Sigmoid colon (tissue), 7 donors: ENCODE data around the gene EPHX1. TPM values are rescaled to one million over a fixed set of nuclear protein-coding genes. Genes with fewer than 3 reads are reported as not detected.

Source experiments
- DNase-seq: peaks from one replicate; pipeline ENCODE4 v3.0.0-alpha.2; 2019
- H3K27ac ChIP-seq, 4 donors: fragments of 200-600 bp; sonication (generic); one replicate each; pipeline ENCODE4 v1.5.1; 2016 to 2019; ENCODE audit warnings: mild to moderate bottlenecking in 1 of 4
- H3K27me3 ChIP-seq, 3 donors: fragments of 200-600 bp; sonication (generic); one replicate each; pipeline ENCODE4 v1.5.1; 2019; ENCODE audit warnings: mild to moderate bottlenecking in 1 of 3
- H3K36me3 ChIP-seq, 4 donors: fragments of 200-600 bp; sonication (generic); one replicate each; pipeline ENCODE4 v1.5.1; 2016 to 2019
- H3K4me1 ChIP-seq, 4 donors: fragments of 200-600 bp; sonication (generic); one replicate each; pipeline ENCODE4 v1.5.1; 2017 to 2019
- H3K4me3 ChIP-seq, 4 donors: fragments of 200-600 bp; sonication (generic); one replicate each; pipeline ENCODE4 v1.5.1; 2017 to 2019; ENCODE audit warnings: mild to moderate bottlenecking in 2 of 4, moderate library complexity in 1 of 4
- H3K9me3 ChIP-seq, 4 donors: fragments of 200-600 bp in 3 of 4; sonication (generic) in 3 of 4; one replicate each; pipeline versions ENCODE4 v1.5.1 to v1.6.1; 2013 to 2019
- EP300 ChIP-seq, 4 donors: sonication (generic); formaldehyde crosslinking; IDR thresholded peaks; one replicate each; pipeline ENCODE4 v1.6.1; 2017; ENCODE audit warnings: antibody characterized with exemption in 4 of 4
- POLR2A ChIP-seq, 2 donors: fragments of 450-650 bp; IDR thresholded peaks; one replicate each; pipeline ENCODE4 v1.6.1; 2016; ENCODE audit warnings: antibody characterized with exemption in 2 of 2, mild to moderate bottlenecking in 2 of 2, moderate library complexity in 2 of 2
- POLR2AphosphoS5 ChIP-seq, 4 donors: sonication (generic); formaldehyde crosslinking; IDR thresholded peaks; one replicate each; pipeline ENCODE4 v1.6.1; 2017; ENCODE audit warnings: antibody characterized with exemption in 4 of 4
- WGBS, 2 donors: extraction: QIAGEN DNeasy Blood & Tissue Kit; methylation state at CpG; one replicate each; pipeline ENCODE4 v1.1.7; 2013; 5-methylcytosine and 5-hydroxymethylcytosine counted together
- intact Hi-C: fragments of 100-400 bp; cut with DNase I; formaldehyde crosslinking; loops from one replicate; pipeline ENCODE4 v1.15.1; 2023
- polyA plus RNA-seq, 3 donors: library from polyadenylated mRNA; stranded (reverse); fragments of 200-250 nt; gene quantifications; one replicate each; pipeline ENCODE4 v1.2.3, GENCODE V29; 2013
- total RNA-seq, 4 donors: library from RNA; depleted of rRNA; stranded (reverse); fragments of >200 nt; gene quantifications; one replicate each; pipeline ENCODE4 v1.1.0, GENCODE V29; 2016
- TF ChIP-seq, protein P1 (sequence below), 4 experiments: fragments of 450-650 bp in 3 of 4; fragments of 200-600 bp in 1 of 4; IDR thresholded peaks; one replicate each; pipeline ENCODE4 v1.5.1; 2016 to 2019; ENCODE audit warnings: antibody characterized with exemption in 4 of 4, mild to moderate bottlenecking in 3 of 4, moderate library complexity in 2 of 4
- donor health status: healthy with polysubstance abuse.
- donor health status: Bipolar disorder and iron deficiency.
- donor health status: healthy.

Gene EPHX1
- total and polyA plus RNA-seq, 7 donors, result 6.9 to 78.9 (median 43.6) TPM

DNA sequence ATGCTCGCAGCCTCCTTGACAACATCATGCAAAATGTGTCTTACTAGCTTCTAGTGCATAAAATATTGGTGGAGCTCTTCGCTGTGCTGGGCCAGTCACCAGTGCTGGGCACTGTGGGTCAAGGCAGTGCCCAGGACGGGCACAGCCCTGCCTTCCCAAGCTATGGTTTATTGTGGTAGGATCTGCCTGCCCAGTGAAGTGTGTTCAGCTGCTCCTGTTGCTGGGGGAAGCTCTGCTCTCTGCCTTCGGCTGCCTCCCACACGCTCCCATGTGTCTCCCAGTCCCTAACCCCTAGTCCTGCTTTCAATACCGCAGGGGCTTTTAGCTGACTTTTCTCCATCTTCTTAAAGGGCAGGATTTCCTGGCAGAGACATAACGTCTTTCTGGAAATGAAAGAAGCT lies 15.7 kb downstream of the EPHX1 start:
- Histone ChIP-seq H3K4me3 (no peak overlapping the region), H3K36me3 (peaks cover 7 to 22% (median 8%) of the 10 kb centered on the region in 4 donors), H3K27me3 (no peaks in the 10 kb centered on the region), H3K27ac (no peak overlapping the region), H3K4me1 (peaks cover 0 to 37% (median 36%) of the 10 kb centered on the region in 4 donors), H3K9me3 (no peaks in the 10 kb centered on the region)
- peak; percentile 56 for DNase-seq
- WGBS, 2 donors, result 71 to 85% methylated on average over 7 of the region's 7 CpGs
- TF ChIP-seq, protein P1, sequence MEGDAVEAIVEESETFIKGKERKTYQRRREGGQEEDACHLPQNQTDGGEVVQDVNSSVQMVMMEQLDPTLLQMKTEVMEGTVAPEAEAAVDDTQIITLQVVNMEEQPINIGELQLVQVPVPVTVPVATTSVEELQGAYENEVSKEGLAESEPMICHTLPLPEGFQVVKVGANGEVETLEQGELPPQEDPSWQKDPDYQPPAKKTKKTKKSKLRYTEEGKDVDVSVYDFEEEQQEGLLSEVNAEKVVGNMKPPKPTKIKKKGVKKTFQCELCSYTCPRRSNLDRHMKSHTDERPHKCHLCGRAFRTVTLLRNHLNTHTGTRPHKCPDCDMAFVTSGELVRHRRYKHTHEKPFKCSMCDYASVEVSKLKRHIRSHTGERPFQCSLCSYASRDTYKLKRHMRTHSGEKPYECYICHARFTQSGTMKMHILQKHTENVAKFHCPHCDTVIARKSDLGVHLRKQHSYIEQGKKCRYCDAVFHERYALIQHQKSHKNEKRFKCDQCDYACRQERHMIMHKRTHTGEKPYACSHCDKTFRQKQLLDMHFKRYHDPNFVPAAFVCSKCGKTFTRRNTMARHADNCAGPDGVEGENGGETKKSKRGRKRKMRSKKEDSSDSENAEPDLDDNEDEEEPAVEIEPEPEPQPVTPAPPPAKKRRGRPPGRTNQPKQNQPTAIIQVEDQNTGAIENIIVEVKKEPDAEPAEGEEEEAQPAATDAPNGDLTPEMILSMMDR (IDR thresholded peaks at IDR 0.05), result no peak
- TF ChIP-seq POLR2AphosphoS5 (IDR thresholded peaks at IDR 0.05) (no peak), POLR2A (IDR thresholded peaks at IDR 0.05) (no peak), EP300 (IDR thresholded peaks at IDR 0.05) (no peak)
- intact Hi-C loops, result no loop called here

DNA sequence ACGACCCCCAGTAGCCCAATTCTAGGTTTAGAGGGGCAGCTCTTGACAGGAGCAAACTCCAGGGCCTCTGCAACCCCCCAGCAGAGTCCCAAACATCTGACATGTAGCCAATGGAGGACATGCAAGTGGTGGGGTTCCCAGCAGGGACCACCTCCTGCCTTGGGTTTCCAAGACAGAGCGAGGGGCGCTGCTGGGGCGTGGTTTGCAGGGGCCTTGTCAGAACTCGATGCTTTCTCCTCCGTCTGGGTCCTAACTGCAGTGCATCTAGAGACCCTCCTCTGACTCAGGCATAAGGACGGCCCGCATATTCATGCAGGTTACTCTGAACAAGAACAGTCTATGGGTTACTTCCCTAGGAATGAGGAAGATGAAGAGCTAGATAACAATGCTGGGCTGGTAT lies 17.2 kb downstream of the EPHX1 start:
- peaks cover 0 to 36% (median 29%) of the 10 kb centered on the region in 4 donors for H3K4me1 ChIP-seq
- H3K9me3 ChIP-seq, result no peaks in the 10 kb centered on the region
- intact Hi-C loops, result no loop called here
- no peak overlapping the region for H3K27ac ChIP-seq
- no peak overlapping the region for H3K4me3 ChIP-seq
- H3K27me3 ChIP-seq, result no peaks in the 10 kb centered on the region
- DNase-seq, result no peak
- 79 to 81% methylated on average over 8 of the region's 8 CpGs for WGBS, 2 donors
- H3K36me3 ChIP-seq, result peaks cover 13 to 37% (median 19%) of the 10 kb centered on the region in 4 donors
- no peak for TF ChIP-seq POLR2A (IDR thresholded peaks at IDR 0.05)
- no peak for TF ChIP-seq EP300 (IDR thresholded peaks at IDR 0.05)
- TF ChIP-seq, protein P1 (IDR thresholded peaks at IDR 0.05), result no peak
- TF ChIP-seq POLR2AphosphoS5 (IDR thresholded peaks at IDR 0.05), result no peak

DNA sequence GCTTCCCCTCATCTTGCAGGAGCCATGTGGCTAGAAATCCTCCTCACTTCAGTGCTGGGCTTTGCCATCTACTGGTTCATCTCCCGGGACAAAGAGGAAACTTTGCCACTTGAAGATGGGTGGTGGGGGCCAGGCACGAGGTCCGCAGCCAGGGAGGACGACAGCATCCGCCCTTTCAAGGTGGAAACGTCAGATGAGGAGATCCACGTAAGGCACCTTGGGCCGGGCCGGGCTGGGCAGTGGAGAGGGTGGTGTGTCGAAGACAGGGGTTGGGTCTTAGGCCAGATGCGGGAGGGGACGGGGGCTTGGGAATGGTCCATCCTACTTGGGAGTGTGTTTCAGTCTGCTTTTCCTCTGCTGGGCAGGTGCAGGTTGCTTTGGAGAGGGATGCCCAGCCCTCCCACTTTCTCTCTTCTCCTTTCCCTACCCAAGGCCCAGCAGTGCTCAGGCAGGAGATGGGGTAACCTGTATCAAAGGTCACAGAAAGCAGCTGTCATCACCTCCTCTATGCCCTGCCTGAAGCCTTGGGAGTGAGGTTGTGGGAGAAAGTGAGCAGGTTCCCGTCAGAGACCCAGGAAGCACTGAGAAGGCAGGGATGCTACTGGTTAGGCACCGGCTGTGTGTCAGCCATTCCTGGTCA lies 18.9 kb downstream of the EPHX1 start:
- 93 to 95% methylated on average over 14 of the region's 14 CpGs for WGBS, 2 donors
- Histone ChIP-seq H3K27me3 (no peaks in the 10 kb centered on the region), H3K36me3 (peaks cover 16 to 45% (median 24%) of the 10 kb centered on the region in 4 donors), H3K4me3 (no peak overlapping the region), H3K4me1 (peaks cover 0 to 27% (median 23%) of the 10 kb centered on the region in 4 donors), H3K27ac (no peak overlapping the region), H3K9me3 (no peaks in the 10 kb centered on the region)
- no peak for DNase-seq
- intact Hi-C loops, result no loop called here
- no peak for TF ChIP-seq POLR2AphosphoS5 (IDR thresholded peaks at IDR 0.05)
- no peak for TF ChIP-seq POLR2A (IDR thresholded peaks at IDR 0.05)
- TF ChIP-seq, protein P1 (IDR thresholded peaks at IDR 0.05), result no peak
- TF ChIP-seq EP300 (IDR thresholded peaks at IDR 0.05), result no peak

DNA sequence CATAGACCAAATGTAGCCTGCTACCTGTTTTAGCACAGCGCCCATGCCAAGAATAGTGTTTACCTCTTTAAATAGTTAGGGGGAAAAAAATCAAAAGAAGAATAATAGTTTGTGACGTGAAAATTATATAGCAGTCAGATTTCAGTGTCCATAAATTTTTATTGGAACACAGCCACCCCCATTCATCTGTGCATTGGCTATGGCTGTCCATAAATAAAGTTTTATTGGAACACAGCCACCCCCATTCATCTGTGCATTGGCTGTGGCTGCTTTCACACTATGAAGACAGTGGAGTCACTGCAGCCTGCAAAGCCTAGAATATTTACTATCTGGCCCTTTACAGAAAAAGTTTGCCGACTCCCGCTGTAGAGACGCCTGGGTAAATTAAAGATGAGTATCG lies 20.9 kb downstream of the EPHX1 start:
- TF ChIP-seq POLR2A (IDR thresholded peaks at IDR 0.05) (no peak), POLR2AphosphoS5 (IDR thresholded peaks at IDR 0.05) (no peak), EP300 (IDR thresholded peaks at IDR 0.05) (no peak)
- TF ChIP-seq, protein P1 (IDR thresholded peaks at IDR 0.05), result no peak
- Histone ChIP-seq H3K9me3 (no peaks in the 10 kb centered on the region), H3K27ac (no peak overlapping the region), H3K4me3 (no peak overlapping the region), H3K27me3 (no peaks in the 10 kb centered on the region), H3K4me1 (peaks cover 2 to 23% (median 19%) of the 10 kb centered on the region in 4 donors), H3K36me3 (peaks cover 16 to 45% (median 24%) of the 10 kb centered on the region in 4 donors)
- WGBS, 2 donors, result 85 to 93% methylated on average over 6 of the region's 6 CpGs
- intact Hi-C loops, result no loop called here
- no peak for DNase-seq
